Measurements from ENCODE around the gene PEX7.
A peak's percentile ranks its signal among the peaks of the same experiment; 100 is the strongest.
"Not testable (repeated sequence)": the region's sequence is repeated elsewhere in the genome, so short reads cannot be mapped to it uniquely, and the experiment has no call there.

PEX7 gene

GRCh38 chr6:136840276-136841001, 18.0 kb downstream of the PEX7 start:
- no peak for DNase-seq (ENCODE audit: low spot score)

- DNase-seq (ENCODE audit: low spot score) = no peak
Measured at GRCh38 chr6:136843210-136843609, 20.8 kb downstream of the PEX7 start.

- DNase-seq (ENCODE audit: low spot score) = peak; percentile 12
Measured at GRCh38 chr6:136846046-136846445, 23.7 kb downstream of the PEX7 start.

GRCh38 chr6:136846477-136846876, 24.1 kb downstream of the PEX7 start:
- not testable (repeated sequence) for DNase-seq (ENCODE audit: low spot score)

GRCh38 chr6:136849979-136850563, 27.7 kb downstream of the PEX7 start:
- DNase-seq (ENCODE audit: low spot score) = not testable (repeated sequence)

GRCh38 chr6:136859430-136859829, 37.0 kb downstream of the PEX7 start:
- DNase-seq (ENCODE audit: low spot score) = peak; percentile 47

- no peak for DNase-seq (ENCODE audit: low spot score)
Measured at GRCh38 chr6:136860043-136860442, 37.7 kb downstream of the PEX7 start.

GRCh38 chr6:136862662-136863061, 40.3 kb downstream of the PEX7 start:
- DNase-seq (ENCODE audit: low spot score) = no peak

GRCh38 chr6:136863752-136864151, 41.4 kb downstream of the PEX7 start:
- DNase-seq (ENCODE audit: low spot score) = no peak

GRCh38 chr6:136864676-136865075, 42.3 kb downstream of the PEX7 start:
- DNase-seq (ENCODE audit: low spot score) = no peak

- DNase-seq (ENCODE audit: low spot score) = no peak
Measured at GRCh38 chr6:136866872-136867416, 44.6 kb downstream of the PEX7 start.

GRCh38 chr6:136869451-136869850, 47.1 kb downstream of the PEX7 start:
- no peak for DNase-seq (ENCODE audit: low spot score)

GRCh38 chr6:136873748-136874147, 51.4 kb downstream of the PEX7 start:
- no peak for DNase-seq (ENCODE audit: low spot score)

- not testable (repeated sequence) for DNase-seq (ENCODE audit: low spot score)
Measured at GRCh38 chr6:136876469-136876868, 54.1 kb downstream of the PEX7 start.

GRCh38 chr6:136880748-136881460, 58.5 kb downstream of the PEX7 start:
- DNase-seq (ENCODE audit: low spot score) = no peak

GRCh38 chr6:136886091-136886490, 63.7 kb downstream of the PEX7 start:
- DNase-seq (ENCODE audit: low spot score) = no peak

GRCh38 chr6:136887953-136888352, 65.6 kb downstream of the PEX7 start:
- DNase-seq (ENCODE audit: low spot score) = no peak

- DNase-seq (ENCODE audit: low spot score) = no peak
Measured at GRCh38 chr6:136889271-136890193, 67.1 kb downstream of the PEX7 start.

- DNase-seq (ENCODE audit: low spot score) = no peak
Measured at GRCh38 chr6:136890194-136890839, 67.9 kb downstream of the PEX7 start.

GRCh38 chr6:136890986-136891385, 68.6 kb downstream of the PEX7 start:
- DNase-seq (ENCODE audit: low spot score) = no peak

- DNase-seq (ENCODE audit: low spot score) = no peak
Measured at GRCh38 chr6:136893187-136893586, 70.8 kb downstream of the PEX7 start.
